Activated CD4-positive, alpha-beta T cell treated with anti-CD3 and anti-CD28 coated beads, Interleukin-2, amount 10 ng/mL, durations not matched to agents 7 days and 5 days (primary cell): ENCODE results near the gene TSPEAR. TPM values are rescaled to one million over a fixed set of nuclear protein-coding genes. Genes with fewer than 3 reads are reported as not detected.

ENCODE experiments used
- CTCF ChIA-PET: fragments of 350-600 bp; sonication (Branson Sonifier 250); formaldehyde crosslinking; loops from one replicate; lab custom pipeline; 2021; ENCODE audit warnings: antibody characterized with exemption; lab: Charles Lee
- POLR2A ChIA-PET: fragments of 350-600 bp; sonication (Branson Sonifier 250); formaldehyde crosslinking; loops from one replicate; lab custom pipeline; 2021; ENCODE audit warnings: antibody characterized with exemption; lab: Charles Lee
- DNase-seq: peaks from one replicate; pipeline ENCODE4 v3.0.0-alpha.2; 2020
- H3K27ac Mint-ChIP-seq: one replicate; pipeline ENCODE4 v1.8.0; 2021; ENCODE audit warnings: mild to moderate bottlenecking, moderate library complexity, mixed read lengths
- H3K27me3 Mint-ChIP-seq: one replicate; pipeline ENCODE4 v1.8.0; 2021; ENCODE audit warnings: mixed read lengths
- H3K36me3 Mint-ChIP-seq: one replicate; pipeline ENCODE4 v1.8.0; 2021; ENCODE audit warnings: low read depth, mixed read lengths
- H3K4me1 Mint-ChIP-seq: one replicate; pipeline ENCODE4 v1.8.0; 2021; ENCODE audit warnings: mixed read lengths
- H3K4me3 Mint-ChIP-seq: one replicate; pipeline ENCODE4 v1.8.0; 2021; ENCODE audit warnings: mild to moderate bottlenecking, moderate library complexity, mixed read lengths
- H3K9me3 Mint-ChIP-seq: one replicate; pipeline ENCODE4 v1.8.0; 2021; ENCODE audit warnings: mixed read lengths
- total RNA-seq, 2 experiments: library from RNA; stranded (reverse); gene quantifications; one replicate each; pipeline ENCODE4 v1.2.3, GENCODE V29; 2021

Gene TSPEAR
- total RNA-seq, 2 experiments from 2014 or later, result not detected

GRCh38 chr21:44461005-44461404 is 250.4 kb downstream of the TSPEAR start:
- H3K4me1 Mint-ChIP-seq, result peaks cover 7% of the 10 kb centered on the region
- H3K9me3 Mint-ChIP-seq, result no peaks in the 10 kb centered on the region
- H3K27me3 Mint-ChIP-seq, result no peaks in the 10 kb centered on the region
- H3K4me3 Mint-ChIP-seq, result no peak overlapping the region
- no peak for DNase-seq
- H3K27ac Mint-ChIP-seq, result no peak overlapping the region
- ChIA-PET CTCF (interaction anchor here (1.3 kb wide), 1 partner anchor 9 kb away, joined by 5 read pairs; no protein-coding TSS in a partner anchor), POLR2A (interaction anchor here (0.6 kb wide), 1 partner anchor 315 kb away, joined by 5 read pairs; no protein-coding TSS in a partner anchor)
- H3K36me3 Mint-ChIP-seq, result no peaks in the 10 kb centered on the region

- Mint-ChIP-seq H3K4me1 (peaks cover 8% of the 10 kb centered on the region), H3K36me3 (no peaks in the 10 kb centered on the region), H3K4me3 (no peak overlapping the region), H3K9me3 (no peaks in the 10 kb centered on the region), H3K27ac (no peak overlapping the region), H3K27me3 (no peaks in the 10 kb centered on the region)
- ChIA-PET CTCF (no interaction called here), POLR2A (no interaction called here)
- DNase-seq, result no peak
These were observed 251.0 kb downstream of the TSPEAR start for GRCh38 chr21:44460441-44460755.

GRCh38 chr21:44459712-44460440 is 251.5 kb downstream of the TSPEAR start:
- H3K36me3 Mint-ChIP-seq, result no peaks in the 10 kb centered on the region
- peaks cover 8% of the 10 kb centered on the region for H3K4me1 Mint-ChIP-seq
- no peaks in the 10 kb centered on the region for H3K9me3 Mint-ChIP-seq
- H3K4me3 Mint-ChIP-seq, result no peak overlapping the region
- no peaks in the 10 kb centered on the region for H3K27me3 Mint-ChIP-seq
- DNase-seq, result no peak
- POLR2A ChIA-PET, result no interaction called here
- no peak overlapping the region for H3K27ac Mint-ChIP-seq
- CTCF ChIA-PET, result no interaction called here

- no peaks in the 10 kb centered on the region for H3K36me3 Mint-ChIP-seq
- peaks cover 5% of the 10 kb centered on the region for H3K27me3 Mint-ChIP-seq
- peaks cover 6% of the 10 kb centered on the region for H3K9me3 Mint-ChIP-seq
- H3K4me3 Mint-ChIP-seq, result no peak overlapping the region
- DNase-seq, result no peak
- peaks cover 14% of the 10 kb centered on the region for H3K4me1 Mint-ChIP-seq
- no peak overlapping the region for H3K27ac Mint-ChIP-seq
- ChIA-PET CTCF (no interaction called here), POLR2A (no interaction called here)
These were observed 252.2 kb downstream of the TSPEAR start for GRCh38 chr21:44458971-44459711.

GRCh38 chr21:44456915-44457736 is 254.2 kb downstream of the TSPEAR start:
- ChIA-PET POLR2A (interaction anchor here (0.6 kb wide), 1 partner anchor 337 kb away, joined by 3 read pairs; no protein-coding TSS in a partner anchor), CTCF (interaction anchor here (0.8 to 1.2 kb wide), 2 partner anchors 26 to 31 kb away, joined by 3 read pairs; no protein-coding TSS in a partner anchor)
- peak overlapping the region; percentile 66 for H3K4me3 Mint-ChIP-seq
- H3K4me1 Mint-ChIP-seq, result peaks cover 14% of the 10 kb centered on the region
- H3K27me3 Mint-ChIP-seq, result peaks cover 20% of the 10 kb centered on the region
- peaks cover 10% of the 10 kb centered on the region for H3K9me3 Mint-ChIP-seq
- H3K36me3 Mint-ChIP-seq, result no peaks in the 10 kb centered on the region
- no peak overlapping the region for H3K27ac Mint-ChIP-seq
- DNase-seq, result no peak

GRCh38 chr21:44456214-44456914 is 255.0 kb downstream of the TSPEAR start:
- ChIA-PET CTCF (interaction anchor here (0.8 to 1.2 kb wide), 2 partner anchors 27 to 32 kb away, joined by 3 read pairs; no protein-coding TSS in a partner anchor), POLR2A (no interaction called here)
- no peaks in the 10 kb centered on the region for H3K36me3 Mint-ChIP-seq
- H3K27ac Mint-ChIP-seq, result peak overlapping the region; percentile 46
- peak overlapping the region; percentile 66 for H3K4me3 Mint-ChIP-seq
- peaks cover 14% of the 10 kb centered on the region for H3K4me1 Mint-ChIP-seq
- peaks cover 10% of the 10 kb centered on the region for H3K9me3 Mint-ChIP-seq
- no peak for DNase-seq
- H3K27me3 Mint-ChIP-seq, result peaks cover 28% of the 10 kb centered on the region

GRCh38 chr21:44455524-44456213 is 255.7 kb downstream of the TSPEAR start:
- Mint-ChIP-seq H3K4me1 (peaks cover 14% of the 10 kb centered on the region), H3K27me3 (peaks cover 31% of the 10 kb centered on the region), H3K9me3 (peaks cover 10% of the 10 kb centered on the region), H3K27ac (peak overlapping the region; percentile 62), H3K36me3 (no peaks in the 10 kb centered on the region), H3K4me3 (peak overlapping the region; percentile 77)
- DNase-seq, result peak; percentile 57
- POLR2A ChIA-PET, result interaction anchor here (0.5 kb wide), 1 partner anchor 9 kb away, joined by 3 read pairs; no protein-coding TSS in a partner anchor
- CTCF ChIA-PET, result no interaction called here

- Mint-ChIP-seq H3K4me3 (peak within 1 kb of the TSS; percentile 77), H3K4me1 (peaks cover 14% of the 10 kb centered on the region), H3K27ac (peak within 1 kb of the TSS; percentile 62), H3K9me3 (peaks cover 10% of the 10 kb centered on the region), H3K36me3 (no peaks in the 10 kb centered on the region), H3K27me3 (peaks cover 31% of the 10 kb centered on the region)
- CTCF ChIA-PET, result no interaction called here
- peak; percentile 89 for DNase-seq
- POLR2A ChIA-PET, result interaction anchor here (0.5 kb wide), 1 partner anchor 8 kb away, joined by 3 read pairs; no protein-coding TSS in a partner anchor
These were observed 256.4 kb downstream of the TSPEAR start, which contains the start of gene LRRC3 for GRCh38 chr21:44454747-44455523. Gene LRRC3, plus strand, starts transcription at chr21:44455510. Its CDS starts 1,135 bp downstream, at chr21:44456645.

GRCh38 chr21:44454058-44454457 is 257.3 kb downstream of the TSPEAR start:
- H3K4me1 Mint-ChIP-seq, result peaks cover 14% of the 10 kb centered on the region
- ChIA-PET POLR2A (no interaction called here), CTCF (no interaction called here)
- peaks cover 34% of the 10 kb centered on the region for H3K27me3 Mint-ChIP-seq
- DNase-seq, result no peak
- peaks cover 10% of the 10 kb centered on the region for H3K9me3 Mint-ChIP-seq
- H3K36me3 Mint-ChIP-seq, result no peaks in the 10 kb centered on the region
- H3K27ac Mint-ChIP-seq, result no peak overlapping the region
- H3K4me3 Mint-ChIP-seq, result peak overlapping the region; percentile 56

- Mint-ChIP-seq H3K36me3 (no peaks in the 10 kb centered on the region), H3K4me3 (no peak overlapping the region), H3K27me3 (peaks cover 35% of the 10 kb centered on the region), H3K27ac (no peak overlapping the region), H3K4me1 (peaks cover 13% of the 10 kb centered on the region), H3K9me3 (peaks cover 10% of the 10 kb centered on the region)
- ChIA-PET POLR2A (no interaction called here), CTCF (no interaction called here)
- DNase-seq, result no peak
These were observed 258.3 kb downstream of the TSPEAR start for GRCh38 chr21:44453120-44453519.

- H3K27me3 Mint-ChIP-seq, result peaks cover 40% of the 10 kb centered on the region
- no peak overlapping the region for H3K27ac Mint-ChIP-seq
- peaks cover 8% of the 10 kb centered on the region for H3K4me1 Mint-ChIP-seq
- DNase-seq, result no peak
- peaks cover 10% of the 10 kb centered on the region for H3K9me3 Mint-ChIP-seq
- H3K4me3 Mint-ChIP-seq, result no peak overlapping the region
- ChIA-PET CTCF (no interaction called here), POLR2A (no interaction called here)
- H3K36me3 Mint-ChIP-seq, result no peaks in the 10 kb centered on the region
These were observed 260.4 kb downstream of the TSPEAR start for GRCh38 chr21:44450999-44451398.
